K562 treated with DMSO at 1 percent for 12 hours (cell line): ENCODE results near the gene ZNRF4. TPM values are rescaled to one million over a fixed set of nuclear protein-coding genes. Genes with fewer than 3 reads are reported as not detected.

ENCODE experiments used
- total RNA-seq: library from RNA; unstranded; fragments of 300-600 nt; gene quantifications from 2 replicates; pipeline ENCODE4 v1.2.3, GENCODE V29; 2022; ENCODE audit not compliant: insufficient read depth

ZNRF4 gene
- not detected in 2 replicates for total RNA-seq

DNA sequence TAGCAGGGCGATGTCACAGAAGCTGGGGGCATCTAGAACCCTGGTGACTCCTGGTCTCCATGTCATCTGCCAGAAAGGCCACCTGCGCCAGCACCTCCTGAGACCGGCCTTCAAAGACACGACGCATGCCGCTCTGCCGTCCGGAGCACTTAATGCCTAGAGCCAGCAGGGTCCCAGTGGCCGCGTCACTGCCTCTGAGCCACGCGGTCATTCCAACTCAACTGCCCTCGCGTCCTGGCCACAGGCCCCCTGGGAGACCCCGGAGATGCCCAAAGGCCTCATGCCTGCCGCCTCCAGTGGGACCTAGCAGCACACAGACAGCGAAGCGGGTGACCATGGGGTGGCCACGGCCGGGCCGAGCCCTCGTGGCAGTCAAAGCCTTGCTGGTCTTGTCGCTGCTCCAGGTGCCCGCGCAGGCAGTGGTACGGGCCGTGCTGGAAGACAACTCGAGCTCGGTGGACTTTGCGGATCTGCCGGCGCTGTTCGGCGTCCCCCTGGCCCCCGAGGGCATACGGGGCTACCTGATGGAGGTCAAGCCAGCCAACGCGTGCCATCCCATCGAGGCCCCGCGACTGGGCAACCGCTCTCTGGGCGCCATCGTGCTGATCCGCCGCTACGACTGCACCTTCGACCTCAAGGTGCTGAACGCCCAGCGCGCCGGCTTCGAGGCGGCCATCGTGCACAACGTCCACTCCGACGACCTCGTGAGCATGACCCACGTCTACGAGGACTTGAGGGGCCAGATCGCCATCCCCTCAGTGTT, at the start of gene ZNRF4:
Gene ZNRF4 (plus strand): TSS at position 51 of the 763 bp plus-strand sequence. CDS start 75 bp downstream, at position 126.

Other genes starting within 250 kb of the ZNRF4 start
- gene PTPRS, start 114.6 kb upstream of the ZNRF4 start, total RNA-seq: 11.7 and 59.9 TPM in 2 replicates
- 0.20 and 0.52 TPM in 2 replicates for gene TINCR, start 112.5 kb downstream of the ZNRF4 start, total RNA-seq
- 55.5 and 58.7 TPM in 2 replicates for gene SAFB2, start 167.4 kb downstream of the ZNRF4 start, total RNA-seq
- gene SAFB, start 167.7 kb downstream of the ZNRF4 start, total RNA-seq: 93.0 and 118 TPM in 2 replicates
- 29.6 and 55.9 TPM in 2 replicates for gene MICOS13, start 225.1 kb downstream of the ZNRF4 start, total RNA-seq
- gene HSD11B1L, start 225.6 kb downstream of the ZNRF4 start, total RNA-seq: 11.2 and 13.8 TPM in 2 replicates
- 1,237 and 1,942 TPM in 2 replicates for gene RPL36, start 234.9 kb downstream of the ZNRF4 start, total RNA-seq